ENCODE data around the gene FFAR1.

The FFAR1 gene

DNA sequence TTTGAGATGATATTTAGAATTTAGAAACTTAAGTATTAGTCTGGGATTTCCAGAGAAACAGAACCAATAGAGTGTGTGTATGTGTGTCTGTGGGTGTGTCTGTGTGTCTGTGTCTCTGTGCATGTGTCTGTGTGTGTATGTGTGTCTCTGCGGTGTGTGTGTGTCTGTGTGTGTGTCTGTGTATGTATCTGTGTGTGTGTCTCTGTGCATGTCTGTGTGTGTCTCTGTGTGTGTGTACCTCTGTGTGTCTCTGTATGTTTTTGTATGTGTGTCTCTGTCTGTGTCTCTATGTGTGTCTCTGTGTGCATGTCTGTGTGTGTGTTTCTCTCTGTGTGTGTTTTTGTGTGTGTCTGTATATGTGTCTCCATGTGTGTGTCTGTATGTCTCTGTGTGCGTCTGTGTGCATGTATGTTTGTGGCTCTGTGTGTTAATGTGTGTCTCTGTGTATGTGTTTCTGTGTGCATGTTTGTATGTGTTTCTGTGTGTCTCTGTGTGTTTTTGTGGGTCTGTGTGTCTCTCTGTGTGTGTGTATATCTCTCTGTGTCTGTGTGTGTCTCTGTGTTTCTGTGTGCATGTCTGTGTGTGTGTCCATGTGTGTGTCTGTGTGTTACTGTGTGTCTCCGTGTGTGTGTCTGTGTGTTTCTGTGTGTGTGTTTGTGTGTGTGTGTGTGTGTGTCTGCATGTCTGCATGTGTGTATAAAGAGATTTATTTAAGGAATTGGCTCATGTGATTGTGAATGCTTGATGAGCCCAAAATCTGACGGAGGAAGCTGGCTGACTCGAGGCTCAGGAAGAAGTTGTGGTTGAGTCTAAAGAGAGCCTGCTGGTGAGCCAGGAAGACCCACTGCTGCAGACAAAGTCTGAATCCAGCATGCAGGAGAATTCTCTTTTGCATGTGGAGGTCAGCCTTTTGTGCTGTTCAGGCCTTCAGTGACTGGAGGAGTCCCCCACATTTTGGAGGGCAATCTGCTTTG, 45.3 kb downstream of the FFAR1 start:
- no peak for DNase-seq (ENCODE audit: low read depth)

DNA sequence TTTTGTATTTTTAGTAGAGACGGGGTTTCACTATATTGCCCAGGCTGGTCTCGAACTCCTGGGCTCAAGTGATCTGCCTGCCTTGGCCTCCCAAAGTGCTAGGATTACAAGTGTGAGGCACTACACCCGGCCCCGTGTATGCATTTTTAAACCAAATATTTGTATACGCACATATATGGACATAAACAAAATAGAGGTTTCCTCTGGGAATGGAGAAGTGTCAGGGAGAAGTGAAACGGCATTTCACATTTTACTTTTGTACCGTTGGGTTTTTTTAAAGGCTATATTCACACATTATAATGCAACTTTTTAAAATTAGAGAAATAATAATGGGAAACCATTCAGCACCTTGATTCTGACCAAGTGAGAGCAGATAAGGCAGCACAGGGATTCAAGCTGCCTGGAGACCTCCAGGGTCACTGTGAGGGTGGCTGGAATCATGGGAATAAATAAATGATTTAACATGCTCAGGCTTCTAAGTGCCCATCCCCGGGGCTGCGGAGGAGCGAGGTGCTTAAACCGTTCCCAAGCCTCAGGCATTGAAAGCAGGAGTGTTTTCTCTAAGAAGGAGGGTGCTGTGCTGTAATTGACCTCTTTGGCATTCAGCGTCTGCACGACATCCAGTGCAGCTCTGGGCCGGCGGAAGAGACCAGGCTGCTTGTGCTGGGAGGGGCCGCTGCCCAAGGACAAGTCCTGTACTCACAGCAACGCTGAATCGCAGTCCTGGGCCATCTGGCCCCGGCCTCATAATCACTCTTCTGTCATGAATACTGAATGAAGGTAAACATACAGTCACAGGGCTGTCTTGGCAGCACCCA, 47.9 kb downstream of the FFAR1 start:
- no peak for DNase-seq (ENCODE audit: low read depth)

DNA sequence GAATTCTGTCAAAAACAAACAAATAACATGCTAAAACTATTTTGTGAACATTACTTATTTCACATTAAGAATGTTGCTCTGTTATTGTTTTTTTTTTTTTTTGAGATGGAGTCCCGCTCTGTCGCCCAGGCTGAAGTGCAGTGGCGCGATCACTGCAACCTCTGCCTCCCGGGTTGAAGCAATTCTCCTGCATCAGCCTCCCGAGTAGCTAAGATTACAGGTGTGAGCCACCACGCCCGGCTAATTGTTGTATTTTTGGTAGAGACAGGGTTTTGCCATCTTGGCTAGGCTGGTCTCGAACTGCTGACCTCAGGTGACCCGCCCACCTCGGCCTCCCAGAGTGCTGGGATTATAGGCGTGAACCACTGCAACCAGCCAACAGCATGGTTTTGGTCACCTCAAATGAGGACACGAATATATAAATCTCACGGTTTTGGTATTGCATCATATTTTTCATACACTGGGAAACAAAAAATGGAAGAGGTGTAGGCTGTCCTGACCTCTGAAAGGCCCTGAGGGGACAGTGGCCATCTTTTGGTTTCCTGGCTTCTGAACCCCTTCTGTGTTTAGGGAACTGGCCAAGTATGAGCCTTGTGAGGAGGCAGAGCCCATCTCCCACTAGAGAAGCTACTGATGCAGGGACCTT, 48.7 kb downstream of the FFAR1 start:
- DNase-seq (ENCODE audit: low read depth) = no peak

DNA sequence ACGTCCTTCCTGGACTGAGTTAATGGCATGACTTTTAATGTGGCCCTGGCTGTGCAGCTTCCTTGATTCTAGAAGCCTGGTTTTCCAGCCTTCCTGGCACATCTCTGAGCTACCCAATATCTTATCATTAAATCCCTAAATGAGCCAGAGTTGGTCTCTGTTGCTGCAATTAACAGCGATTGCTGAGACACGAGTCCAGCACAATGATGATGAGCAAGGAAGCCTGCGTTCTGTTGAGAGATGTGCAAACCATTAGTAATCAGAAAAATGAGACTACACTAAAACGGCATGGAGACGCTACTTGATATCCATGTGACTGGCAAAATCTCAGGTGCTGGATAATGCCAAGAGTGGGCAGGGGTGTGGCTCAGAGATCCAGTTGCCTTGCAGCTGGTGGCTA, 49.4 kb downstream of the FFAR1 start:
- DNase-seq (ENCODE audit: low read depth) = no peak
